ENCODE data around the gene SGPP1.
"Not testable (repeated sequence)": the region's sequence is repeated elsewhere in the genome, so short reads cannot be mapped to it uniquely, and the experiment has no call there.

Gene SGPP1

GRCh38 chr14:63670692-63671091 lies 57.2 kb downstream of the SGPP1 start:
- no peak for DNase-seq (ENCODE audit: insufficient read length)
- TF ChIP-seq POLR2AphosphoS5 (IDR thresholded peaks at IDR 0.05; ENCODE audit: low read depth, low read length) (no peak), TAF1 (IDR thresholded peaks at IDR 0.05; ENCODE audit: borderline replicate concordance, low read depth, low read length) (no peak), POLR2A (IDR thresholded peaks at IDR 0.05; ENCODE audit: low read depth, low read length) (no peak)
- FAIRE-seq, result no peak

DNA sequence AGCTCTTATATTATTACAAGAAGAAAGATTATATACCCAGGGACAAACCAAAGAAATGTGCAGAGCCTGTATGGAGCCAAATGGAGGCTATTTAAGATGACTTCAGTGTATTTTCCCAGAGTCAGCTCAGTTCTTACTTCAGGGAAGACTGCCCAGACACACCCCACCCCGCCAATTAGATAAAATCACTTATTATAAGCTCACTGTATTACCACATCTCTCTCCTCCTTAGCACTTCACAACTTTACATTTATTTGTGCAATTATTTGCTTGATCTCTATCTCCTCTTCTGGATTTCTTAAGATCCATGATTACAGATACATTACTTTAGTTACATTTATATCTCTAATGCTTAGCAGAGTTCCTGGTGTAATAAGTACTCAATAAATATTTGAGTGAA lies 61.5 kb downstream of the SGPP1 start:
- DNase-seq (ENCODE audit: insufficient read length) (no peak), FAIRE-seq (no peak)
- TF ChIP-seq POLR2A (IDR thresholded peaks at IDR 0.05; ENCODE audit: low read depth, low read length), result no peak
- TF ChIP-seq TAF1 (IDR thresholded peaks at IDR 0.05; ENCODE audit: borderline replicate concordance, low read depth, low read length), result no peak
- no peak for TF ChIP-seq POLR2AphosphoS5 (IDR thresholded peaks at IDR 0.05; ENCODE audit: low read depth, low read length)

- FAIRE-seq, result no peak
- TF ChIP-seq TAF1 (IDR thresholded peaks at IDR 0.05; ENCODE audit: borderline replicate concordance, low read depth, low read length), result no peak
- TF ChIP-seq POLR2A (IDR thresholded peaks at IDR 0.05; ENCODE audit: low read depth, low read length), result no peak
- TF ChIP-seq POLR2AphosphoS5 (IDR thresholded peaks at IDR 0.05; ENCODE audit: low read depth, low read length), result no peak
- no peak for DNase-seq (ENCODE audit: insufficient read length)
Observed at GRCh38 chr14:63663428-63664341, 64.2 kb downstream of the SGPP1 start.

- FAIRE-seq, result no peak
- no peak for DNase-seq (ENCODE audit: insufficient read length)
- TF ChIP-seq TAF1 (IDR thresholded peaks at IDR 0.05; ENCODE audit: borderline replicate concordance, low read depth, low read length), result no peak
Observed at GRCh38 chr14:63662776-63663175, 65.1 kb downstream of the SGPP1 start.

- not testable (repeated sequence) for FAIRE-seq
Observed at GRCh38 chr14:63661881-63662280, 66.0 kb downstream of the SGPP1 start.

DNA sequence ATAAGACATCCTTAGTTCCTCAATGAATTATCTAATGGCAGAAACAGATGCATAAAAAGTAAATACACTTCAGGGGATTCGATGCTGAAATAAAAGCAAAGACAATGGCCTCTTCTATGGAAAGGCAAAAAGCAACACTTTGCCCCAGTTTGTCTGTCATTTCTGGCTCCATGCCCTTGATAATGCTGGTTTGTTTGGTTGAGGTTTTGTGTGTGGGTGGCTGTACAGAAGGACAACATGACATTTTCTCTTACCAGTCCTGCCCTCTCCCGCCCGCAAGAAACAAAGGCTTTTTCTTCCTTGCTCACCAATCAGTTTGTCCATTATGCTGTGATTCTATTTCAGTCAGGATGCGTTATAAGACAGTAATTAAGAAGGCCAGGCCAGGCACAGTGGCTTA lies 68.1 kb downstream of the SGPP1 start:
- no peak for FAIRE-seq
- DNase-seq (ENCODE audit: insufficient read length), result no peak
- TF ChIP-seq POLR2AphosphoS5 (IDR thresholded peaks at IDR 0.05; ENCODE audit: low read depth, low read length) (no peak), TAF1 (IDR thresholded peaks at IDR 0.05; ENCODE audit: borderline replicate concordance, low read depth, low read length) (no peak), POLR2A (IDR thresholded peaks at IDR 0.05; ENCODE audit: low read depth, low read length) (no peak)

More at GRCh38 chr14:63661881-63662280, 66.0 kb downstream of the SGPP1 start:
- DNase-seq (ENCODE audit: insufficient read length), result not testable (repeated sequence)

DNA sequence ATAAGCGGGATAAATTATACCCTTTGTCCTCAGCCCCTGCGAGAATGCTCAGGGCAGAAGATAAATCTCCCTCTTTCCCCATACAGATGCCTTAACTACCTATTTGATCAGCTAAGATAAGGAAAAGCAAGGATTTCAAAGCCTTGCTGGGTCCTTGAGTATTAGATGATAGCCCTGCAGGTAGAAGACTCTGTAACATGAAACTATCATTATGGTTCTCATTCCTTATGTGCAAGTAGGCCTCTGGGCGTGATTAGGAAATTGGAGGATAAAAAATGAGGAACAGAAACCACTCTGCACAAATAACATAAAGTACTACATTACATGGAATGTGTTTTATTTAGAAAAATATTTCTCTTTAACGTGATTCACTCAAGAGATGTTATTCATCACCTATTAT lies 71.7 kb downstream of the SGPP1 start:
- DNase-seq (ENCODE audit: insufficient read length), result no peak
- TF ChIP-seq POLR2AphosphoS5 (IDR thresholded peaks at IDR 0.05; ENCODE audit: low read depth, low read length) (no peak), TAF1 (IDR thresholded peaks at IDR 0.05; ENCODE audit: borderline replicate concordance, low read depth, low read length) (no peak), POLR2A (IDR thresholded peaks at IDR 0.05; ENCODE audit: low read depth, low read length) (no peak)
- FAIRE-seq, result no peak

GRCh38 chr14:63654936-63655335 lies 72.9 kb downstream of the SGPP1 start:
- FAIRE-seq, result no peak
- DNase-seq (ENCODE audit: insufficient read length), result no peak
- TF ChIP-seq TAF1 (IDR thresholded peaks at IDR 0.05; ENCODE audit: borderline replicate concordance, low read depth, low read length) (no peak), POLR2AphosphoS5 (IDR thresholded peaks at IDR 0.05; ENCODE audit: low read depth, low read length) (no peak), POLR2A (IDR thresholded peaks at IDR 0.05; ENCODE audit: low read depth, low read length) (no peak)

- FAIRE-seq, result no peak
- no peak for DNase-seq (ENCODE audit: insufficient read length)
- no peak for TF ChIP-seq TAF1 (IDR thresholded peaks at IDR 0.05; ENCODE audit: borderline replicate concordance, low read depth, low read length)
- no peak for TF ChIP-seq POLR2A (IDR thresholded peaks at IDR 0.05; ENCODE audit: low read depth, low read length)
- TF ChIP-seq POLR2AphosphoS5 (IDR thresholded peaks at IDR 0.05; ENCODE audit: low read depth, low read length), result no peak
Observed at GRCh38 chr14:63654346-63654745, 73.5 kb downstream of the SGPP1 start.

DNA sequence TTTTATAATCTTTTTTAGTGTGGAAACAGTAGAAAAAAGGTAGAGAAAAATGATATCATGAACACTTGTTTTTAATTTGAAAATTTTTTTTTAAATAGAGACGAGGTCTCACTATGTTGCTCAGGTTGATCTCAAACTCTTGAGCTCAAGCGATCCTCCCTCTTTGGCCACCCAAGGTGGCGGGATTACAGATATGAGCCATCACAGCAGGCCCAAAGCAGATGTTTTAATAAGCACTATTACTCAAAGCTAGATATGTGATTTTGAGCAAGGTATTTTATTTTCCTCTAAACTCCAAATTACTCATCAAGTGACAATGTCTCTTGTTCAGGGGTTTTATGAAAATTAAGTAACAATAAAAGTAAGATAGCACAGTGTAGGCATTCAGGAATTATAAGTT lies 75.5 kb downstream of the SGPP1 start:
- no peak for FAIRE-seq
- TF ChIP-seq POLR2AphosphoS5 (IDR thresholded peaks at IDR 0.05; ENCODE audit: low read depth, low read length) (no peak), POLR2A (IDR thresholded peaks at IDR 0.05; ENCODE audit: low read depth, low read length) (no peak), TAF1 (IDR thresholded peaks at IDR 0.05; ENCODE audit: borderline replicate concordance, low read depth, low read length) (no peak)
- DNase-seq (ENCODE audit: insufficient read length), result no peak

GRCh38 chr14:63650256-63650952 lies 77.5 kb downstream of the SGPP1 start:
- no peak for TF ChIP-seq TAF1 (IDR thresholded peaks at IDR 0.05; ENCODE audit: borderline replicate concordance, low read depth, low read length)
- DNase-seq (ENCODE audit: insufficient read length), result no peak
- FAIRE-seq, result no peak

GRCh38 chr14:63647696-63648410 lies 80.0 kb downstream of the SGPP1 start:
- FAIRE-seq (no peak), DNase-seq (ENCODE audit: insufficient read length) (no peak)

More at GRCh38 chr14:63647696-63648410, 80.0 kb downstream of the SGPP1 start:
- TF ChIP-seq TAF1 (IDR thresholded peaks at IDR 0.05; ENCODE audit: borderline replicate concordance, low read depth, low read length) (no peak), POLR2AphosphoS5 (IDR thresholded peaks at IDR 0.05; ENCODE audit: low read depth, low read length) (no peak), POLR2A (IDR thresholded peaks at IDR 0.05; ENCODE audit: low read depth, low read length) (no peak)

Data from GM12892 (cell line).